Testis (tissue), 2 donors: Measurements from ENCODE around the gene IRF5.

ENCODE experiments used
- POLR2A ChIP-seq: fragments of 450-650 bp; IDR thresholded peaks from one replicate; pipeline ENCODE4 v1.6.1; 2017; ENCODE audit warnings: antibody characterized with exemption, mild to moderate bottlenecking, moderate library complexity
- TF ChIP-seq, protein P1 (sequence below), 3 experiments: fragments of 450-650 bp in 2 of 3; fragments of 200-600 bp in 1 of 3; sonication (generic) in 1 of 3; IDR thresholded peaks; one replicate each; pipeline ENCODE4 v1.5.1; 2016 to 2019; ENCODE audit warnings: antibody characterized with exemption in 3 of 3, mild to moderate bottlenecking in 2 of 3, moderate library complexity in 1 of 3

DNA sequence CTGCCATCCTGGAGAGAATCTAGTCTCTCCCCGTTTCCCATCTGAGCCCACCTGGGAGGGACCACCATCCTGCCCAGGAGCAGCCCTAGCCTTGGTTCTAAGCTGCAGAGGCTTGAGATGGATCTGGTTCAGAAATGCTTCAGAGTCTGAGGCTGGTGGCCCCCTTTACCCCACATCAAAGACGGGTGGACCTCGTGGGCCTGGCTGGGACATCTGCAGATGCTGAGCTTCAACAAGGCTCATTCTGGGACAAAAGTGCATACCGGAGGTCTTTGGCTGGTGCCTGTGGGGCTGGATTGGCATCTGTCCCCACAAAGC, 4.9 kb upstream of the IRF5 start:
- TF ChIP-seq, protein P1, sequence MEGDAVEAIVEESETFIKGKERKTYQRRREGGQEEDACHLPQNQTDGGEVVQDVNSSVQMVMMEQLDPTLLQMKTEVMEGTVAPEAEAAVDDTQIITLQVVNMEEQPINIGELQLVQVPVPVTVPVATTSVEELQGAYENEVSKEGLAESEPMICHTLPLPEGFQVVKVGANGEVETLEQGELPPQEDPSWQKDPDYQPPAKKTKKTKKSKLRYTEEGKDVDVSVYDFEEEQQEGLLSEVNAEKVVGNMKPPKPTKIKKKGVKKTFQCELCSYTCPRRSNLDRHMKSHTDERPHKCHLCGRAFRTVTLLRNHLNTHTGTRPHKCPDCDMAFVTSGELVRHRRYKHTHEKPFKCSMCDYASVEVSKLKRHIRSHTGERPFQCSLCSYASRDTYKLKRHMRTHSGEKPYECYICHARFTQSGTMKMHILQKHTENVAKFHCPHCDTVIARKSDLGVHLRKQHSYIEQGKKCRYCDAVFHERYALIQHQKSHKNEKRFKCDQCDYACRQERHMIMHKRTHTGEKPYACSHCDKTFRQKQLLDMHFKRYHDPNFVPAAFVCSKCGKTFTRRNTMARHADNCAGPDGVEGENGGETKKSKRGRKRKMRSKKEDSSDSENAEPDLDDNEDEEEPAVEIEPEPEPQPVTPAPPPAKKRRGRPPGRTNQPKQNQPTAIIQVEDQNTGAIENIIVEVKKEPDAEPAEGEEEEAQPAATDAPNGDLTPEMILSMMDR (IDR thresholded peaks at IDR 0.05): no peak
- no peak for TF ChIP-seq POLR2A
